ENCODE results near the gene AKR7A2.
"Not testable (repeated sequence)": the region's sequence is repeated elsewhere in the genome, so short reads cannot be mapped to it uniquely, and the experiment has no call there.

Gene AKR7A2

DNA sequence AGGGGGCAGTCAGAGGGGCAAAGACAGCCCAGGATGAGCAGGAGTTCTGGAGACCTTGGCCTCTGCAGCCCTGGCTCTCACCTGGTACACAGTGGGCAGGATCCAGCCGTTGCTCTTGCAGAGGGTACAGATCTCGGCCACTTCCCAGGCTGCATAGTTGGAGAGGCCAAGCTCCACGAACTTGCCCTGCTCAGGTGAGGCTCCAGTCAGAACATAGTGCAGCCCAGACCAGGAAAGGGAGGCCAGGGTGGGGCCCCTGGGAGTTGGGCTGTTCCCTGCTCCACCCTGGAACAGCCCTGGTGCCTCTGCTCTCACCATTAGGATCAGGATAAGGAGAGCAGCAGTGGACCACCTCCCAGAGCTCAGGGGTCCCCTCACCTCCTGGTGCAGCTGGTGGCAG, 26.1 kb downstream of the AKR7A2 start:
- not testable (repeated sequence) for H3K4me3 Mint-ChIP-seq; H3K36me3 Mint-ChIP-seq (ENCODE audit: low read depth); H3K27ac Mint-ChIP-seq; H3K4me1 Mint-ChIP-seq (ENCODE audit: low read depth); H3K9me3 Mint-ChIP-seq
- H3K27me3 Mint-ChIP-seq (ENCODE audit: low read depth), result peaks cover 14% of the 10 kb centered on the region

DNA sequence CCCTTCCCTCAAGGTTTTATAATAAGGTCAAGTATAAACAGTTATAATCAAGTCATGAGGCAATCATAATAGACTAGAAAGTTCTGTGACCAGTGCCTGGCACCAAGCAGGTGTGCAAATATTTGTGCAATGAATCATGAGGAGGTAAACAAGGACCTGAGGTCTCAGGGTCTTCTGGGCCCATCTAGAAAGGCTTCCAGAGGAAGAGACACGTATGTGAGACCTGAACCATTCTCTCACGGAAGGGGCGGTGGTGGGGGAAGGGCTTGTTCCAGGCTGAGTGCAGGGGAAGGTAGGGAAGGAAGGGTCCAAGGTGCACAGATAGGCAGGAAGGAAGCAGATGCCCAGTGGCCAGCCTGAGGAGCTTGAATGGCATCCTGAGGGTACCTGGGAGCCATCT, 26.6 kb downstream of the AKR7A2 start:
- not testable (repeated sequence) for H3K4me3 Mint-ChIP-seq; H3K4me1 Mint-ChIP-seq (ENCODE audit: low read depth); H3K36me3 Mint-ChIP-seq (ENCODE audit: low read depth); H3K9me3 Mint-ChIP-seq; H3K27ac Mint-ChIP-seq
- H3K27me3 Mint-ChIP-seq (ENCODE audit: low read depth), result peaks cover 14% of the 10 kb centered on the region

DNA sequence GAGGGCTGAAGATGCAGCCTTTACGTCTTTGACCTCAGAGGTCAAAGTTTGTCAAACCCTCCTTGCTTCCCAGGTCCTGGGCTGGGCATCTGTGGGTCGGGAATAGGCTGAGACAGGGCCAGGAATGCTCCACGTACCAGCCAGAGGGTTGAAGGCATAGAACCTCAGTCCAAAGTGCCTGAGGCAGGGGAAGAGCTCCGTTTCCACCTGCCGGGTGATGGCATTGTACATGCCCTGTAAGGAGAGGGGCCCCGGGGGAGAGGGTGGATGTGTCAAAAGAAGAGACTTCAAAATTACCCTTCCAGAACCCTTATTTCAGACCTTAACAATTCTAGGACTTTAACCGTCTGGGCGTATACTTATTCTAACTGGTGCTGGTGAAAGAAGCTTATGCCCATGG, 27.1 kb downstream of the AKR7A2 start:
- H3K36me3 Mint-ChIP-seq (ENCODE audit: low read depth), result peaks cover 2% of the 10 kb centered on the region
- H3K27me3 Mint-ChIP-seq (ENCODE audit: low read depth), result peaks cover 13% of the 10 kb centered on the region
- H3K4me1 Mint-ChIP-seq (ENCODE audit: low read depth), result no peaks in the 10 kb centered on the region
- H3K27ac Mint-ChIP-seq, result no peak overlapping the region
- no peak overlapping the region for H3K4me3 Mint-ChIP-seq
- peaks cover 4% of the 10 kb centered on the region for H3K9me3 Mint-ChIP-seq

DNA sequence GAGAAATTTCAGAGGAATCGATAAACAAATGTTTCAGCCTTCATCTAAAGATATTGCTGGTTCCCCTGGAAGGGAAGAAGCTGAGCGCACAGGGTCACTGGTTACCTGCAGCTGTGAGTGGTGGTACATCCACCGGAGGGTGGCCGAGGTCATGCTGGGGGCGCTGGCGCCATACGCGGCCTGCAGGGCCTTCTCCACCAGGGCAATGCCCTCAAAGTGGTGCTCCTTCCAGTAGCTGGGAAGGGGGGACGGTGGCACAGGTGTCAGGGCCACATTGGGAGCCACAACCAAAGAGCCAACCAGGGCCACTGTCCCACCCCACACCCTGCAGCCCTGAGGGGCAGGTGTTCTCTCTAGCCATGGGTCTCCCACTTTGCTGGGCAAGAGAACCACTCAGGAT, 28.1 kb downstream of the AKR7A2 start:
- Mint-ChIP-seq H3K27me3 (ENCODE audit: low read depth) (peaks cover 4% of the 10 kb centered on the region), H3K36me3 (ENCODE audit: low read depth) (peaks cover 2% of the 10 kb centered on the region)

DNA sequence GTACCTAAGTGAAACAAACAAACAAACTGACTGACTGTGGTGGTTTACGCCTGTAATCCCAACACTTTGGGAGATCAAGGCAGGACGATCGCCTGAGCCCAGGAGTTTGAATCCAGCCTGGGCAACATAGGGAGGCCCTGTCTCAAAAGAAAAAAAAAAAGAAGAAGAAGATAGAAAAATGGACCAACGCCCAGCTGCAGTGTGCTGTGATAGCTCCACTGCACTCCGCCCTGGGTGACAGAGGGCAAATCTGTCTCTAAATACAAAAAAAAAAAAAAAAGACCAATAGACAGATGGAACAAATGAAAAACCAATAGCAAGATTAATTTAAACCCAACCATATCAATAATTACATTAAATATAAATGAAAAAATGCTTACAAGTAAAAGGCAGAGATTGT, 37.3 kb downstream of the AKR7A2 start:
- no peak overlapping the region for H3K27ac Mint-ChIP-seq
- peaks cover 17% of the 10 kb centered on the region for H3K27me3 Mint-ChIP-seq (ENCODE audit: low read depth)
- no peak overlapping the region for H3K4me3 Mint-ChIP-seq
- peaks cover 9% of the 10 kb centered on the region for H3K9me3 Mint-ChIP-seq
- no peaks in the 10 kb centered on the region for H3K4me1 Mint-ChIP-seq (ENCODE audit: low read depth)
- H3K36me3 Mint-ChIP-seq (ENCODE audit: low read depth), result peaks cover 5% of the 10 kb centered on the region

More for the DNA sequence above, 28.1 kb downstream of the AKR7A2 start:
- H3K9me3 Mint-ChIP-seq, result no peaks in the 10 kb centered on the region
- H3K4me3 Mint-ChIP-seq, result no peak overlapping the region
- no peaks in the 10 kb centered on the region for H3K4me1 Mint-ChIP-seq (ENCODE audit: low read depth)
- no peak overlapping the region for H3K27ac Mint-ChIP-seq

DNA sequence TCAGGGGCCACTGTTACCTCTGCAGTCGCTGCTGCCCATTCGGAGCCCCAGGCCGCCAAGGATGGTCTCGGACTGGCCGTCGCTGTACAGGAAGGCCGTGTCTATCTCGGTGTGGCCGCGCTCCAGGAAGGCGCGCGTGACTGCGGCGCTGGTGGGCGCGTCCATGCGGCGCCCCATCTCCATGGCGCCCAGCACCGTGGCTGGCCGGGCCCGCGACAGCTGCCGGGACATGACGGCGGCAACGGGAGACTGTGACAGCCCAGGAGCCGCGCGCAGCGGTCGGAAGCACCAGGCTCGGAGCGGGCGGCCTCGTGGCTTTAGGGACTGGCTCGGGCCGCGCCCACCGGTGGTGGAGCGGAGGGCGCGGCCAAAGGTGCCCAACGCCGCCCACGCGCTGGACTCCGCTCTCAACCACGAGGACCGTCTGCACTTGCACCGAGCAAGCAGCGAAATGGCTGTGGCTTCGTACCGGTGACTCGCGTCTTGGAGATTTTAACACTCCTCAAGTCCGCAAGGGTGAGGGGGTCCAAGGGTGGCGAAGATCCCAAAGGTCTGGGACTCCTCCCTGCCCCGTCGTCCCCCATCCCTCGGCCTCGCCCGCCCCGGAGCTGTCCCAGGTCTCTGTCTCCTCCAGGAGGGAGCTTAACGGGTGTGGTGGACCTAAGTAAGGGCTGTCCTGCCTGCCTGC, 38.0 kb downstream of the AKR7A2 start:
- H3K9me3 Mint-ChIP-seq; H3K4me3 Mint-ChIP-seq; H3K36me3 Mint-ChIP-seq (ENCODE audit: low read depth); H3K27ac Mint-ChIP-seq; H3K4me1 Mint-ChIP-seq (ENCODE audit: low read depth): not testable (repeated sequence)
- H3K27me3 Mint-ChIP-seq (ENCODE audit: low read depth), result peaks cover 17% of the 10 kb centered on the region

DNA sequence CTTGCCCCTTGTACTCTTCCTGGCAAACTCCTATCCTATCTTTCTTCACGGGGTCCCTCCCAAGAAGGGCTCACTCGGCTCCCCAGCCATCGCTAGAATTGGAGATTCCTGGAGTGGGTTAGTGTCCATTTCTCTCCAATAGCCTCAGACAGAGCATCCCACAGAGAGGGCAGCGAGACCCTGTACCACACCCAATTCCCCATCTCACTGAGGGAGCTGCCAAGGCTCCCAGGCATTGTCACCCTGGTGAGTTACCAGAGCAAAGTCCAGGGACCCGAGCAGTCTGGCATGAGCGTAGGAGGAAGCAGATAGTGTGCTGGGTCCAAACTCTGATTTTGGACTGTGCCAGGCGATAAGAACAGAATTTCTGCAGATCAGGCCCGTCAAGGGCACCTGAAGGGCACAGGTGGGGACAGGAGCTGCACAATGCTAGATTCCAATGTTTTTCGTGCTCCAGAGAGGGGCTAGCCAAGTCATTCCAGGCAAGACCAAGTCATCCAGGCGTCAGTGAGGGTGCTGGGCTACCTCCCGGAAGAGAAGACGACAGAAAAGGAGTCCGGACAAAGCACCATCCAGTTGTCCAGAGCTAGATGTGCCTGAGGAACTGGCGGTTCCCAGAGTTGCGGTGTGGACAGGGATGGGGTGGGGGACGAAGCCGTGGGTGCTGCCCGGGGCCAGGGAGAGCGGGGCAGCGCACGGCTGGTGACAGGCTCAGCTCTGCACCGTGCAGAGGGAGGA, 38.7 kb downstream of the AKR7A2 start:
- peaks cover 5% of the 10 kb centered on the region for H3K36me3 Mint-ChIP-seq (ENCODE audit: low read depth)
- peaks cover 17% of the 10 kb centered on the region for H3K27me3 Mint-ChIP-seq (ENCODE audit: low read depth)
- H3K9me3 Mint-ChIP-seq, result peaks cover 9% of the 10 kb centered on the region
- H3K4me1 Mint-ChIP-seq (ENCODE audit: low read depth), result no peaks in the 10 kb centered on the region
- no peak overlapping the region for H3K27ac Mint-ChIP-seq
- no peak overlapping the region for H3K4me3 Mint-ChIP-seq

DNA sequence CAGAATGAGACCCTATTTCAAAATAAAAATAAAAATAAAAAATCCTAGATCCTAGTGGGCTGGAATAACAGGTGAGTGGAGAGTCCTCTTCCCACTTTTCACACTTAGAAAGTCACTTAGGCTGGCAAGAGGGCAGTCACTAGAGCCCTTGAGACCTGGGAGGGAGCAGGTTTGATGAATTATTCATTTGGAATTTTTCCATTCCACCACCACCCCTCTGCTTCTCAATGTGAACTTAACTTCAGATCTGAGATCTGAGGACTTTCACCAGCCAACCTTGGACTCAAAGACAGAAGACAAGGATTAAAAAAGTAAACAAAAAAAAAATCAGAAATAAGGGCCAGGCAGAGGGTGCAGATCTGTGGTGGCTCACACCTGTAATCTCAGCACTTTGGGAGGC, 39.9 kb downstream of the AKR7A2 start:
- Mint-ChIP-seq H3K36me3 (ENCODE audit: low read depth) (peaks cover 5% of the 10 kb centered on the region), H3K4me1 (ENCODE audit: low read depth) (no peaks in the 10 kb centered on the region), H3K27ac (no peak overlapping the region), H3K4me3 (no peak overlapping the region), H3K27me3 (ENCODE audit: low read depth) (peaks cover 17% of the 10 kb centered on the region), H3K9me3 (peaks cover 9% of the 10 kb centered on the region)

DNA sequence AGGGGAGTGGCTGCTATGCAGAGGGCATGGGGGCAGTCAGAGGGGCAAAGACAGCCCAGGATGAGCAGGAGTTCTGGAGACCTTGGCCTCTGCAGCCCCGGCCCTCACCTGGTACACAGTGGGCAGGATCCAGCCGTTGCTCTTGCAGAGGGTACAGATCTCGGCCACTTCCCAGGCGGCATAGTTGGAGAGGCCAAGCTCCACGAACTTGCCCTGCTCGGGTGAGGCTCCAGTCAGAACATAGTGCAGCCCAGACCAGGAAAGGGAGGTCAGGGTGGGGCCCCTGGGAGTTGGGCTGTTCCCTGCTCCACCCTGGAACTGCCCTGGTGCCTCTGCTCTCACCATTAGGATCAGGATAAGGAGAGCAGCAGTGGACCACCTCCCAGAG, 41.6 kb downstream of the AKR7A2 start:
- not testable (repeated sequence) for H3K36me3 Mint-ChIP-seq (ENCODE audit: low read depth); H3K27ac Mint-ChIP-seq; H3K9me3 Mint-ChIP-seq; H3K4me3 Mint-ChIP-seq; H3K4me1 Mint-ChIP-seq (ENCODE audit: low read depth)
- peaks cover 12% of the 10 kb centered on the region for H3K27me3 Mint-ChIP-seq (ENCODE audit: low read depth)

DNA sequence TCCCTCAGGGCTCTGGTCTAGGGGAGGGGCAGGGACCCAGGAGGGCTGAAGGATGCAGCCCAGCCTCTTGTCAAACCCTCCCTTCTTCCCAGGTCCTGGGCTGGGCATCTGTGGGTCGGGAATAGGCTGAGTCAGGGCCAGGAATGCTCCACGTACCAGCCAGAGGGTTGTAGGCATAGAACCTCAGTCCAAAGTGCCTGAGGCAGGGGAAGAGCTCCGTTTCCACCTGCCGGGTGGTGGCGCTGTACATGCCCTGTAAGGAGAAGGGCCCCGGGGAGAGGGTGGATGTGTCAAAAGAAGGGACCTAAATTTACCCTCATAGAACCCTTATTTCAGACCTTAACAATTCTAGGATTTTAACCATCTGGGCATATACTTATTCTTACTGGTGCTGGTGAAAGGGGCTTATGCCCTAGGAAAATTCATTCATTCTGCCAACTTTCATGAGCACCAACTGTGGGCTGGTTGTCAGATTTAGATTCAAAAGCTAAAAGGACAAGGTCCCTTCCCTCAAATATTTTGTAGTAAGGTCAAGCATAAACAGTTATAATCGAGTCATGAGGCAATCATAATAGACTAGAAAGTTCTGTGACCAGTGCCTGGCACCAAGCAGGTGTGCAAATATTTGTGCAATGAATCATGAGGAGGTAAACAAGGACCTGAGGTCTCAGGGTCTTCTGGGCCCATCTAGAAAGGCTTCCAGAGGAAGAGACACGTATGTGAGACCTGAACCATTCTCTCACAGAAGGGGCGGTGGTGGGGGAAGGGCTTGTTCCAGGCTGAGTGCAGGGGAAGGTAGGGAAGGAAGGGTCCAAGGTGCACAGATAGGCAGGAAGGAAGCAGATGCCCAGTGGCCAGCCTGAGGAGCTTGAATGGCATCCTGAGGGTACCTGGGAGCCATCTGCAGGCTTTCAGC, 42.3 kb downstream of the AKR7A2 start:
- not testable (repeated sequence) for H3K36me3 Mint-ChIP-seq (ENCODE audit: low read depth); H3K27ac Mint-ChIP-seq; H3K4me1 Mint-ChIP-seq (ENCODE audit: low read depth); H3K9me3 Mint-ChIP-seq; H3K4me3 Mint-ChIP-seq
- H3K27me3 Mint-ChIP-seq (ENCODE audit: low read depth), result peaks cover 12% of the 10 kb centered on the region

DNA sequence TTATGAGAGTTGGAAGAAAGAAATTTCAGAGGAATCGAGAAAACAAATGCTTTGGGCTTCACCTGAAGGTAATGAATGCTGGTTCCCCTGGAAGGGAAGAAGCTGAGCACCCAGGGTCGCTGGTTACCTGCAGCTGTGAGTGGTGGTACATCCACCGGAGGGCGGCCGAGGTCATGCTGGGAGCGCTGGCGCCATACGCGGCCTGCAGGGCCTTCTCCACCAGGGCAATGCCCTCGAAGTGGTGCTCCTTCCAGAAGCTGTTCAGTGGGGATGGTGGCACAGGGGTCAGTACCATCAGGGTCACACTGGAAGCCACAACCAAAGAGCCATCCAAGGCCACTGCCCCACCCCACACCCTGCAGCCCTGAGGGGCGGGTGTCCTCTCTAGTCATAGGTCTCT, 43.5 kb downstream of the AKR7A2 start:
- Mint-ChIP-seq H3K27ac (no peak overlapping the region), H3K36me3 (ENCODE audit: low read depth) (peaks cover 4% of the 10 kb centered on the region), H3K27me3 (ENCODE audit: low read depth) (peaks cover 7% of the 10 kb centered on the region), H3K4me3 (no peak overlapping the region), H3K9me3 (no peaks in the 10 kb centered on the region), H3K4me1 (ENCODE audit: low read depth) (no peaks in the 10 kb centered on the region)

DNA sequence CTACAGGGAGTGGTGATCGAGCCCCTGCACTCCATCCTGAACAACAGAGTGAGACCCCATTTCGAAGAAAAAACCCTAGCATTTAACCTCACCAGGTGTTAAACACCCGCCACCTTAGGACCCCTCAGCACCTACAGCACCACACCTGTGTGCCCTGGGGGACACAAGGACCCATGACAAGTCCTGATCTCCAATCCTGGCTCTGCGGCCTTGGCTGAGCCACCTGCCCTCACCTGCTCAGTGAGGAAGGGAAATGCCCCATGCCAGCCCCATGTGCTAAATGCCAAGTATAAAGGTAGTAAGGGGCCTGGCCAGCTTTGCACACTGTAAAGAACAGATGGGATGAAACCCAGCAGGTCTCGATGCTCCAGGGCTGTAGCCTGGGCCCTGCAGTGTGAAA, 49.2 kb downstream of the AKR7A2 start:
- no peaks in the 10 kb centered on the region for H3K27me3 Mint-ChIP-seq (ENCODE audit: low read depth)
- no peaks in the 10 kb centered on the region for H3K9me3 Mint-ChIP-seq
- H3K4me1 Mint-ChIP-seq (ENCODE audit: low read depth), result no peaks in the 10 kb centered on the region
- peaks cover 6% of the 10 kb centered on the region for H3K36me3 Mint-ChIP-seq (ENCODE audit: low read depth)
- no peak overlapping the region for H3K27ac Mint-ChIP-seq
- H3K4me3 Mint-ChIP-seq, result no peak overlapping the region

DNA sequence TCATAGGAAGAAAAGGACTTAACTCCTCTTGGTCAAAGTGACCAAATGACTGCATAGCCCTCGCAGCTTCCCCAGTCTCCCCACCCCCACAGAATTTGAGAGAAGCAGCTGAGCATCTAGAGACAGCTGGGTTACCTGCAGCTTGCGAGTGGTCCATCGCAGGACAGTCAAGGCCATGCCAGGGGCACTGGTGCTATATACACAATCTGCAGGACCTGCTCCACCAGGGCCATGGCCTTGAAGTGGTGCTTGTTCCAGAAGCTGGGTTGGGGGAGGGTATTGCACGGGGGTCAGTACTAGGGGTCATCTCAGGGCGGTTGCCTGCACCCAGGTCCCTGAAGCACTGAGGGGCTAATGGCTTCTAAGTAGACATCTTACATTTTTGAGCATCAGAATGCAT, 49.9 kb downstream of the AKR7A2 start:
- no peaks in the 10 kb centered on the region for H3K9me3 Mint-ChIP-seq
- H3K27ac Mint-ChIP-seq, result no peak overlapping the region
- H3K4me3 Mint-ChIP-seq, result no peak overlapping the region
- peaks cover 1% of the 10 kb centered on the region for H3K4me1 Mint-ChIP-seq (ENCODE audit: low read depth)
- H3K36me3 Mint-ChIP-seq (ENCODE audit: low read depth), result peaks cover 6% of the 10 kb centered on the region
- H3K27me3 Mint-ChIP-seq (ENCODE audit: low read depth), result no peaks in the 10 kb centered on the region

DNA sequence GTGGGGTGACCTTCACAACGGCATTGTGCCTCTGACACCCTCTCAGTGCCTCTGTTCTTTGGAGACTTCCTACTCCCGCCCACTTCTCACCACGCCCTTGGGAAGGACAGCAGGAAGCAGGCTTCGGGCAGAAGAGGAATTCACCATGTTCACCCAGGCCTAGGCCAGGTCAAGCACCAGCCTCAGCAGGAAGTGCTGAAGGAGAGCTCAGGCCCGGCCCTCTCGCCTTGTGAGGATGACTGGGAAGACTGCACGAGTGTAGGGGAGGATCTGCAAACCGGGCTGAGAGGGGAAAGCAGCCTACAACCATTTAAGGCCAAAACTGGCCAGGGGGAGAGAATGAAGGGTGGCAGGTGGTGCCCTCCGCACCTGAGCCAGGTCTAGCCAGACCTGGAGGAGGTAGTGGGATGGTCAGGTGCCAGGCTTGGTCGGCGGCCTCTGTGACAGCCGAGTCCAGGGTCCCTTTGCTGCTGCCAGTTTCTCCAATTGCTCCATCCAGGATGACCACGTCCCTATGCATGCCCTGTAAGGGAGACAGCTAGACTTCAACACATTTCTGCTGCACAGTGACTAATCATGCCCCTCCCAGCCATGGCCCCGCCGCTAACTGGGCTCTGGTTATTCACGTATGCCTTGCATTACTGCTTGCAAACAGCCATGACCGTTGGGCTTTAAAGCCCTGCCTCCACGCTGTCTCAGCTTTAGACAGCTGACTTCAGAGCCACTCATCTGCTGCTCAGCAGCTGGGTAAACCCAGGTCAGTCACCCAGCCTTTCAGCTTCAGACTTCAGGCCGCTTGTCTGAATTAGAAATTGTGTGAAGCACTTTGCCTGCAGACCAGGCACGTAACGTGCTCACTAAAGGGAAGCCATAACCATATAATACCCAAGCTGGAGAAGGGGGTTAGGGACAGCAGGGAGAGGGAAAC, 51.5 kb downstream of the AKR7A2 start:
- Mint-ChIP-seq H3K9me3 (no peaks in the 10 kb centered on the region), H3K36me3 (ENCODE audit: low read depth) (peaks cover 8% of the 10 kb centered on the region), H3K4me3 (no peak overlapping the region)

More for the DNA sequence above, 51.5 kb downstream of the AKR7A2 start:
- Mint-ChIP-seq H3K27ac (no peak overlapping the region), H3K27me3 (ENCODE audit: low read depth) (no peaks in the 10 kb centered on the region), H3K4me1 (ENCODE audit: low read depth) (peaks cover 1% of the 10 kb centered on the region)

All from T-helper 1 cell treated with Interleukin-12 subunit alpha and Interleukin-12 subunit beta and Interleukin-4 antibody, amounts not matched to agents 30 μg/mL and 1 μg/mL, for 36 hours (primary cell).